Measurements from ENCODE around the gene DCC. TPM values are rescaled to one million over a fixed set of nuclear protein-coding genes. Genes with fewer than 3 reads are reported as not detected.

The DCC gene
- total RNA-seq, 1 experiment from 2014 or later = 0.72 TPM

- peaks cover 13% of the 10 kb centered on the region for H3K9me3 Mint-ChIP-seq
- H3K4me3 Mint-ChIP-seq = no peak overlapping the region
- H3K27me3 Mint-ChIP-seq (ENCODE audit: low read depth) = 0 out of 2 replicates have a peak, but pooled peaks cover 3% of the 10 kb centered on the region
- DNase-seq (ENCODE audit: low spot score) = no peak
- ChIA-PET POLR2A (no interaction called here), CTCF (no interaction called here)
- no peak for ATAC-seq
- no peak overlapping the region for H3K27ac Mint-ChIP-seq
- peaks cover 8% of the 10 kb centered on the region; the same call in 1 of the 2 replicates for H3K4me1 Mint-ChIP-seq
- H3K36me3 Mint-ChIP-seq = no peaks in the 10 kb centered on the region
- TF ChIP-seq AR (CRISPR knock-in tag; IDR thresholded peaks at IDR 0.05) (no peak), ZNF532 (CRISPR knock-in tag; IDR thresholded peaks at IDR 0.05; ENCODE audit: borderline replicate concordance) (no peak), TCF7 (CRISPR knock-in tag; IDR thresholded peaks at IDR 0.05; ENCODE audit: low read depth) (no peak), E2F4 (CRISPR knock-in tag; IDR thresholded peaks at IDR 0.05; ENCODE audit: borderline replicate concordance, low read depth) (no peak), HMGA2 (CRISPR knock-in tag; IDR thresholded peaks at IDR 0.05) (no peak), ZNF281 (CRISPR knock-in tag; IDR thresholded peaks at IDR 0.05) (no peak), ATF6 (CRISPR knock-in tag; IDR thresholded peaks at IDR 0.05) (no peak), USF1 (CRISPR knock-in tag; IDR thresholded peaks at IDR 0.05) (no peak), TP53 (CRISPR knock-in tag; IDR thresholded peaks at IDR 0.05) (no peak), SMAD4 (CRISPR knock-in tag; IDR thresholded peaks at IDR 0.05) (no peak), ERG (CRISPR knock-in tag; IDR thresholded peaks at IDR 0.05) (no peak), KAT7 (CRISPR knock-in tag; IDR thresholded peaks at IDR 0.05; ENCODE audit: borderline replicate concordance) (no peak)
Observed at GRCh38 chr18:53527365-53527764, 1187.4 kb downstream of the DCC start.
